Measurements from ENCODE around the gene APLP2.

The APLP2 gene

DNA sequence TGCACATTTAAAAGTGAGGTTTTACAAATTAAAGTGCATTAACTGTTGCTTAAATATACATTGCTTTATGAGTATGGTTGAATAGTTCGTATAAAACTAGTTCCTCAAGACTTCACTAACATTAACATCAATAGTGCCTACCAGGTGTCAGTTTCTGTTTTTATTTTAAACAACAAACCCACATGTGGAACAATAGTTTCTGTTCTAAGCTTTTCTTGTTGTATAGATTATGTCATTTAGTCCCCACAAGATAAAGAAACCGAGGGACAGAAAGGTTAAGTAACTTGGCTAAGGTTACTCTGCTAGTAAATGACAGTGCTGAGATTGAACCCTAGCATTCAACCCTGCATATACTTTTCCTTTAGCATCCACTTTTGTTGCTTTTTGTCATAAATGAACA is 48.5 kb downstream of the APLP2 start:
- DNase-seq (ENCODE audit: low read depth in 3 of 3), result no peak

- peak in 1 of 3 experiments; percentile 18 for DNase-seq (ENCODE audit: low read depth in 3 of 3)
Measured at GRCh38 chr11:130118636-130119387, 49.1 kb downstream of the APLP2 start.

GRCh38 chr11:130120045-130120444 is 50.4 kb downstream of the APLP2 start:
- DNase-seq (ENCODE audit: low read depth in 3 of 3), result no peak

- DNase-seq (ENCODE audit: low read depth in 3 of 3), result peak in 1 of 3 experiments; percentile 6
Measured at GRCh38 chr11:130121445-130121978, 51.8 kb downstream of the APLP2 start.

- DNase-seq (ENCODE audit: low read depth in 3 of 3), result peak in 1 of 3 experiments; percentile 28
Measured at GRCh38 chr11:130122141-130122575, 52.5 kb downstream of the APLP2 start.

DNA sequence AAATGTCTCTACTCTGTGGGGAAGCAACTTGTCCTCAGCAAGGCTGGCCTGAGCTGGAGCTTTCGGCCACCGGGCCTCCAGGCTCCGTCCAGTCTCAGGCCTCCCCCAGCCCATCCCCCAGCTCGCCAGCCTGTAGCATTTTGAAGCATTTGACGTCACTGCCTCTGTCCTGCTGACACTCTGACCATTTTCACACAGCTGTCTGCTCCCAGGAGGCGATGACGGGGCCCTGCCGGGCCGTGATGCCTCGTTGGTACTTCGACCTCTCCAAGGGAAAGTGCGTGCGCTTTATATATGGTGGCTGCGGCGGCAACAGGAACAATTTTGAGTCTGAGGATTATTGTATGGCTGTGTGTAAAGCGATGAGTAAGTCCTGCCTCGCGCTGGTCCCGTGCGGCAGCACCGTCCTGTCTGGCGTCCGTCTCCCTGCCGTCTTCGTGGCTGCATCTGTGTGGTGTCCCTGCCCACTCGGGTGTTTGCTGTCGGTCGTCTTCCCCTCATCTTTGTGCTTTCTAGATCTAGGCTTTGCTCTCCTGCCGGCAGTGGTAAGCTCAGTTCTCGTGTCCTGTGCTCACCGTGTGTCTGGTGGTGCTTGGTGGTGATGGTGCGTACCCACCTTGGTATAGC is 53.8 kb downstream of the APLP2 start:
- no peak for DNase-seq (ENCODE audit: low read depth in 3 of 3)

- no peak for DNase-seq (ENCODE audit: low read depth in 3 of 3)
Measured at GRCh38 chr11:130124096-130124495, 54.4 kb downstream of the APLP2 start.

DNA sequence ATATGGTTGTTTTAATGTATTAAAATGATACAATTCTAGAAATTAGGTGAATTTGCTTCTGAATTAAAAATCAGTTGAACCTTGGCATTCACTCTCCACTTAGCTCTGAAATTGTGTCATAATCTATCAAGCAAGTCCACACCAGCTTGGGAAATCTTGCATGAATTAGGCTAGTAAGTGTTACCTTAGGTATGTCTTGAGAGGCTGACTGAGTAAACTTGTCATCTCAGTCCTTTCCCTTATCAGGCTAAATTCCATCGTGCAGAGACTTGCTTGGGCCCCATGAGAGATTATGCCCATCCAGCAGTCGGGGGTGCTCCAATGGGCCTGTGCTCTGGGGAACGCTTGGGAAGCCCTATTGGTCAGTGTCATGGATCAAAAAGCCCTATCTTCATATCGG is 55.9 kb downstream of the APLP2 start:
- DNase-seq (ENCODE audit: low read depth in 3 of 3), result no peak

DNA sequence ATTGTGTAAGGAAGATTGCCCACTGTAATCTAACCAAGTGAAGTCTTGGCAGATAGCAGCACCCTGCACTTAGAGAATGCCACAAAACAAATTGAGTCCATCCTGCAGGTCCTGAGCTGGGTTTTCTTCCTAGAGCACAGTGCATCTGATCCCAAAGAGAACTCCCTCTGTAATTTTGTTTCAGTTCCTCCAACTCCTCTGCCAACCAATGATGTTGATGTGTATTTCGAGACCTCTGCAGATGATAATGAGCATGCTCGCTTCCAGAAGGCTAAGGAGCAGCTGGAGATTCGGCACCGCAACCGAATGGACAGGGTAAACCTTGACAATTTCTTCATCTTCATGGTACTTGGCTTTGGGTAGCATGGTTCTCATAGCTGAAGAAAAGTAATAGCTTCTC is 56.8 kb downstream of the APLP2 start:
- DNase-seq (ENCODE audit: low read depth in 3 of 3), result no peak

DNA sequence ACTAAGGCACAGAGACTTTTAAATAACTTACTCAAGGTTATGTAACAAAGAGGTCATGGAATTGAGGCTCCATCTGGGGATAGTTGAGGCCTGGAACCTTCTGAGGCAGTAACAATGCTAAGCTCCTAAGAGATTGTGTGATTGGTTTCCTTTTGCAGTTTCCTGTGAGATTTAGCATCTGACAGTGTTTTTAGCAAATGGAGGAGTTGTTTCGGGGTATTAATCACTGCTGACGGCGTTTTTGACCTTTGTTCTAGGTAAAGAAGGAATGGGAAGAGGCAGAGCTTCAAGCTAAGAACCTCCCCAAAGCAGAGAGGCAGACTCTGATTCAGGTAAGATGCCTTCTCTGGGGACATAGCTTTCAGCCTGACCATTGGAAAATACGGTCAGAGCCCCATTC is 57.8 kb downstream of the APLP2 start:
- DNase-seq (ENCODE audit: low read depth in 3 of 3), result no peak

GRCh38 chr11:130128626-130129025 is 58.9 kb downstream of the APLP2 start:
- DNase-seq (ENCODE audit: low read depth in 3 of 3), result no peak

- DNase-seq (ENCODE audit: low read depth in 3 of 3), result no peak
Measured at GRCh38 chr11:130129922-130130321, 60.2 kb downstream of the APLP2 start.

DNA sequence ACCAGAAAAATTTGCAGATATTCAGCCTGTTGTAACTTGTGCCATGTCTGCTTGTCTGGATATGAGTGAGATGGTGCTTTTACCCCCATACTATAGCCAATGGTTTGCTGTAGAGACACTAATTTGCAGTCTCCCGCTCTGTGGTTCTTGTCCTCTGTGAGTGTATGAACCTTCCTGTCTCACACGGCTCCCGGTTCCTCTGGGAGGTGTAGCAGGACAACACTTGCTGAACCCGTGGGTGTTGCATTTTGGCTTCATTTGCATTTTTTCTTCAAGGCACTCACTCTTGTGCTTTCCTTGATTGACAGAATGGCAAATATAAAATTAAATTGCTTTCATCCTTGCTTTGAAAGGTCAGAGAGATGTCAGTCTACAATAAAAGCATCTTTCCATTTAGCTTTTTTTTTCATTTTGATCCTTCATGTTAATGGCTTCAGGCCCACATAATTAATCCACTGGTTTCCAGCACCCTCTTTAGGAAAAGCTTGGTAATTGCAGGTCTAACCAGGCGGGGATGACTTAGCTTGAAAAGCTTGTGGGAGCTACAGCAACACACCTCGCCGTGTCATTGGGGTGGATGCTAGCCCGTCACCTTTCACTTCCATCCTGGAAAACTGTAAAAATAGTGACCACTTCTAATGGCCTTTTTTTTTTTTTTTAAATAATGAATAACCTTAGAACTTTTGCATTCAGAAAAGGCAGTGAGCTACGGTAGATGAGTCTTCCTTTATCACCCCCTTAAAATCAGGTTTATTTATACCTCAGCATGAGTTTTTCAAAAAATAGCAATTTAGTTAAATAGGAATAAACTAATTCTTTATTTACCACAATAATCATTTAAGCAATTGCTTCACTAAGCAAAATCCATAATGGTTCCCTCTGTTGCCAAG is 62.5 kb downstream of the APLP2 start:
- peak; percentile 14 to 29 (median 24) for DNase-seq (ENCODE audit: low read depth in 3 of 3)

GRCh38 chr11:130133716-130134115 is 64.0 kb downstream of the APLP2 start:
- no peak for DNase-seq (ENCODE audit: low read depth in 3 of 3)

GRCh38 chr11:130136107-130136506 is 66.4 kb downstream of the APLP2 start:
- no peak for DNase-seq (ENCODE audit: low read depth in 3 of 3)

- DNase-seq (ENCODE audit: low read depth in 3 of 3), result no peak
Measured at GRCh38 chr11:130137999-130138398, 68.3 kb downstream of the APLP2 start.

- DNase-seq (ENCODE audit: low read depth in 3 of 3), result no peak
Measured at GRCh38 chr11:130139401-130139800, 69.7 kb downstream of the APLP2 start.

DNA sequence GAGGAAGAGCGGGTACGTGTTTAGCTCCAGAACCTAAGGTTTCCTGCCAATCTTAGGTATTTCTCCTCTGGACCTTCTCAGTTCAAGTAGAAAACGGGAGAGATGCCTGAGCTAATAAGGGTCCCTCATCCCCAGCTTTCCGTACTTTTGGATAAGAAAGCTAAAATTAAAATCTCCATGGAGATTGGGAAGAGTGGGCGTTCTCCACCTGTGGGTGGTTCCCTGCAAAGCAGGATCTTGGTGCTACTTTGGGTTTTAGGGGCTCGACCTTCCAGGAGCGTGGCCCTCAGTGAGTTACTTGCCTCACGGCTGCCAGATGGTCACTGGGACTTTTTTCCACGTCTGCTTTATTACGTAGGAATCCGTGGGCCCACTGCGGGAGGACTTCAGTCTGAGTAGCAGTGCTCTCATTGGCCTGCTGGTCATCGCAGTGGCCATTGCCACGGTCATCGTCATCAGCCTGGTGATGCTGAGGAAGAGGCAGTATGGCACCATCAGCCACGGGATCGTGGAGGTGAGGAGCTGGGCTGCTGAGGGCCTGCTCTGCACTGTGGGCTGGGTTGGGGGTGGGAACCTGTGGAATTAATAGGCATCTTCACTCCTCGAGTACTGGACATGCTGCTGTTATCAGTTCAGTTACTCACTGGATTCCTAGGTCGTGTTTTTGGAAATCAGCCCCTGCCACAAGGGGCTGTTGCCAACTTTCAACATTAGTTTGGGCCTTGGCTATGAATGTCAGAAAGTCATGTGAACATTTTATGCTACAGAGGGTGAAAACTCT is 72.1 kb downstream of the APLP2 start:
- DNase-seq (ENCODE audit: low read depth in 3 of 3), result no peak

- no peak for DNase-seq (ENCODE audit: low read depth in 3 of 3)
Measured at GRCh38 chr11:130144141-130144540, 74.4 kb downstream of the APLP2 start.

- no peak for DNase-seq (ENCODE audit: low read depth in 3 of 3)
Measured at GRCh38 chr11:130144861-130145281, 75.2 kb downstream of the APLP2 start.

DNA sequence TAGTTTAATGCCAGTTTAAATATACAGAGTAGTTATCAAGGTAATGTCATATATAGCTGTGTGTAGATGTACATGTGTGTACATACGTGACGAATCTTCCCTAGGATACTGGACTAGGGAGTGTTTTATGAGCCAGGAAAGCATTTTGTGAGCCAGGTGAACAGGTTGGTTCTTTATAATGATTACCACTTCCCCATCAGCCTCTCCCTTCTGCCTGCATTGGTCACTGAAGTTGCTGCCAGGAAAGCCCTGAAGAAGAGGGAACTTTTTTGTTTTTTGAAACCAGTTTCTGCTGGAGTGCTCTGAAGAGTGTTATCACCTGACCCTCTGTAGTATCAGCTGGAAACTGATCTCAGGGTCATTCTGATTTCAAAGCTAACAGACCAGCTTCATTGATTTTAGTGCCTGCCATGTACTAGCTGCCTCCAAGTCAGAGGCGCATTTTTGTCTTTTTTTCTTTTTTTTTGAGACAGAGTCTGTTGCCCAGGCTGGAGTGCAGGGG is 75.7 kb downstream of the APLP2 start:
- no peak for DNase-seq (ENCODE audit: low read depth in 3 of 3)
